GM12892 (cell line): ENCODE data around the gene DGCR8.

Experiments used
- POLR2A ChIP-seq: IDR thresholded peaks from 2 replicates; pipeline ENCODE4 v1.6.1; 2011; ENCODE audit warnings: low read depth, low read length, control low read depth
- POLR2AphosphoS5 ChIP-seq: IDR thresholded peaks from 2 replicates; pipeline ENCODE4 v1.6.1; 2011; ENCODE audit warnings: low read depth, low read length, control low read depth

GRCh38 chr22:20107471-20107901, 27.4 kb downstream of the DGCR8 start:
- no peak for TF ChIP-seq POLR2AphosphoS5
- no peak for TF ChIP-seq POLR2A
